Stimulated activated CD4-positive, alpha-beta T cell treated with anti-CD3 and anti-CD28 coated beads, Interleukin-1b, Interleukin-23, amount 100 ng/mL, for 4 hours (primary cell): ENCODE results near the gene SLC7A4.
"Not testable (repeated sequence)": the region's sequence is repeated elsewhere in the genome, so short reads cannot be mapped to it uniquely, and the experiment has no call there.

Source experiments
- DNase-seq, 2 donors: peaks; one replicate each; pipeline ENCODE4 v3.0.0-alpha.2; 2020; ENCODE audit warnings: low read depth in 2 of 2

Gene SLC7A4

GRCh38 chr22:21020802-21021429, 11.4 kb downstream of the SLC7A4 start:
- no peak for DNase-seq

GRCh38 chr22:21018314-21018713, 14.0 kb downstream of the SLC7A4 start:
- DNase-seq, result no peak

GRCh38 chr22:21016644-21017420, 15.5 kb downstream of the SLC7A4 start:
- DNase-seq, result no peak

DNA sequence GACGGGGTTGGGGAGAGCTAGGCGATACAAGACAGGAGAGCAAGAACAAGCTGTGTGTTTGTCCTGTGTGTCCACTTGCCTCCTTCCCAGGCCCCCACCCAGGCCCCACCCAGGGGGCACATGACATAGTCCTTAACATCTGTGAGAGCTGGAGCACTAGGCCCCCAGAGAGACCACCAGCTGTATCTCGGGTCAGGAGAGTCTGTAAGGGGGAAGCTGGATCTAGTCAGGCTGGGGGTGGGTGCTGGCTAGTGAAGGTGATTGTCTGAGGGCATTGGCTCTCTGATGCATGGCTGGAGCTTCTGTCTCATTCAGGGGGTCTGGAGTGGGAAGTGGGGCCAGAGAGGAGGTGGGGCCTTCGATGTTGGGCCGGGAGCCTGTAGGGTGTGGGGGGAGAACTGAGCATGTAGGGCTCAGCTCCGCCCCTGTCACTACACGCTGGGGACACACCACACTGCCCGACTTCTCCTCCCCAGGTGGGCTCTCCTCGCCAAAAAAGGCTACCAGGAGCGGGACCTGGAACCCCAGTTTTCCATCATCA, 16.8 kb downstream of the SLC7A4 start:
- DNase-seq, result no peak

DNA sequence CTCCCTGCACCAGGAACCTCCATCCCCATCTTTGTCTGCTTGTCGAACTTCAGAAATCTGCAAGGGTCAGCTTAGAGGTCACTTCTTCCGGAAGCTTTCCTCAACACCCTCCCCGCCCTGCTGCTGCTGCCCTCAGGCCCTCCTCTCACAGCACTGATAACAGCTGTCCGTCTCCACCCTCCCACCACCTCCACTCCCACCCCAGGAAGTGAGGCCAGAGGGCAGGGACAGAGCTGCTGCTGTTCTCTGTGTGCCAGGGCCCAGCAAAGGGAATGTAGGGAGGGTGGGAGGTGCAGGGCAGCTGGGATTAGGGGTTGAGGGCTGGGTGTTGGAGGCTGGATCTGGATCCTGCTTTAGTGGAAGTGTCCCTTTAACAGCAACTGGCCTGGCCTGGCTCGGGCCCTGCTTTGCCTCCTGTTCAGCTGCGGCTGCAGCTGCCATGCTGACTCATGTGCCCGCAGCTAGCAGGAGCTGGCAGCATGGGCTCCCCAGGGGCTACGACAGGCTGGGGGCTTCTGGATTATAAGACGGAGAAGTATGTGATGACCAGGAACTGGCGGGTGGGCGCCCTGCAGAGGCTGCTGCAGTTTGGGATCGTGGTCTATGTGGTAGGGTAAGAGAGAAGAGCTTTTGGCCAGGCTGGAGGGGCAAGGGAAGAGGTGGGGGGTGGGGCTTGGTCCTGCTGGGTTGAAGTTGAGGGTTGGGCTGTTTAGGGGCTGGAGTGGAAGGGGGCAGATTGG, 17.5 kb downstream of the SLC7A4 start, which contains the start of gene P2RX6:
P2RX6 (plus strand) TSS at position 440 of the 740 bp plus-strand sequence; CDS start at position 450, 10 bp downstream.
- DNase-seq, result no peak

DNA sequence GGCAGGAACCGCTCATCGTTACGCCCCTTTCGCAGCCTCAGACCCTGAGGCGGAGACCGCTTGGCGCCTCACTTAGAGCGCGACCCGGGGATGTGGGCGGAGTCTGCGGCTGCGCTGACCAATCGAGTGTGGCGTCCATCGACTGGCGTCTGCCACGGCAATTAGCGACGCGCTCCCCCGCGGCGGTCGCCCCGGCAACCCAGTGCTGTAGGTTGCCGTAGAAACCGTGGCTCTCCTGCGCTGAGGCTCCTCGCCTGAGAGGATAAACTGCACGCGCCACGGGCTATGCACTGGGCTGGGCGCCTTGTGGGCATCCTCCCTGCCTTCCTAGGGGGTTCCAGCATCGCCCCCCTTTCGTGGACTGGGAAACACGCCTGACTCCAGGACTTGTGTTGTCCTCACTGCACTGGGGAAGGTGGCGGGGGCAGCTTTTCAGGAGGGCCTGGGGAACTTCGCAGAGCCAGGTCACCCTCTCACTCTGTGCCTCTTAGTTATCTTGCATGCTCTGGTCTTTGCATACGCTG, 18.1 kb downstream of the SLC7A4 start:
- DNase-seq, result peak; percentile 42 to 76

DNA sequence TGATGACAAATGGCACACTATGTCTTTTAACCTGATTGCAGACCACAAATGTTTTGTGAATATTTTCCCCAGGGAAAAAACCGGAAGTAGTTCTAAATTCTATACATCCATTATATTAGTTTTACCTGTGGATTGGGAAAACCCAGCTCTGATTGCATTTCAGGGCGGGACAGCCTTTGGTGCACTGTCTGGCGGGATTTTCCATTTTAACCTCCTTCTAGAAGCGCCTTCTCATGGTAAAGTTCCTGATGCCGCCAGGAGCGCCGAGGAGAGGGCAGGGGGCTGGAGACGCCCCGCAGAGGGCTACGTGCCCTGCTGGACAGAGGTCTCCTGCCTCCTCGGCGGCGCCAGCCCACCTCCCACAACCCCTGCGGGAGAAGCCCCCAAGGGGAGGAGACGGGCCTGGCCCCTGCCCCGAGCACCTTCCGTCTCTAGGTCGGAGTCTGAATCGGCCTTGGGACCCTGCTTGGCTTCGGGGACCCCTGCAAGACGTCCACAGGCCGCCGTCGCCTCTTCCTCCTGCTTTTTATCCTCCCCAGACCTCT, 18.6 kb downstream of the SLC7A4 start:
- no peak for DNase-seq

GRCh38 chr22:21012446-21013407, 19.6 kb downstream of the SLC7A4 start:
- DNase-seq, result no peak

DNA sequence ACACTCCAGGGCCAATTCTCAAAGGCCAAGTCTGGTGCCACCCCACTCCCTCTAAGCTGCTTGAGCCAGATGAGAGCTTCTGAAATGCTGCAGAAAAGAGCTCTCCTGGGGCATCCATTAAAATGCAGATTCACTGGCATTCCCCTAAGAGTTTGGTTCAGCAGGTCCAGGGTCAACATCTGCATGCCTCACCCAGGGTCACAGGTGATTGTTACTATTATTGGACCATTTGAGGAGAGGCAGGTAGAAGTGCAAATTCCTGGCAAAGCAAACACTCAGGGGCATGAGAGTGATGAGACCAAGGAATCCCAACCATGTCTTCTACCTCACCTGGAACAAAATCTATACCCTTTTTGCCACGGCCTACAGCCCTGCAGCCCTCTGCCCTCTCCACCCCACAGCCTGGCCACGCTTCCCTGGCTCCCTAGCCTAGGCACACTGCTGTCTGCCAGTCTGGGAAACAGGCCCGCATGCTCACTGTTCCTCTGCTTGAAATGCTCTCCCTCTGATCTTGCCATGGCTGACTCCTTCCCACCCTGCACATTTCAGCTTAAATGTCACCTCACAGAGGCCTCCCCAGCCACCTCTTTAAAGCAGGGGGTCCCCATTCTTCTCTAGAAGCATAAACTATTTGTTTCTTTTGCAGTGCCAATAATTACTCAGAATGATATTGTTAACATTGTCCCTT, 21.8 kb downstream of the SLC7A4 start:
- DNase-seq, result no peak

GRCh38 chr22:21009638-21010425, 22.5 kb downstream of the SLC7A4 start:
- DNase-seq, result no peak

GRCh38 chr22:21009208-21009607, 23.2 kb downstream of the SLC7A4 start:
- DNase-seq, result not testable (repeated sequence)

GRCh38 chr22:21003782-21004181, 28.6 kb downstream of the SLC7A4 start:
- no peak for DNase-seq

DNA sequence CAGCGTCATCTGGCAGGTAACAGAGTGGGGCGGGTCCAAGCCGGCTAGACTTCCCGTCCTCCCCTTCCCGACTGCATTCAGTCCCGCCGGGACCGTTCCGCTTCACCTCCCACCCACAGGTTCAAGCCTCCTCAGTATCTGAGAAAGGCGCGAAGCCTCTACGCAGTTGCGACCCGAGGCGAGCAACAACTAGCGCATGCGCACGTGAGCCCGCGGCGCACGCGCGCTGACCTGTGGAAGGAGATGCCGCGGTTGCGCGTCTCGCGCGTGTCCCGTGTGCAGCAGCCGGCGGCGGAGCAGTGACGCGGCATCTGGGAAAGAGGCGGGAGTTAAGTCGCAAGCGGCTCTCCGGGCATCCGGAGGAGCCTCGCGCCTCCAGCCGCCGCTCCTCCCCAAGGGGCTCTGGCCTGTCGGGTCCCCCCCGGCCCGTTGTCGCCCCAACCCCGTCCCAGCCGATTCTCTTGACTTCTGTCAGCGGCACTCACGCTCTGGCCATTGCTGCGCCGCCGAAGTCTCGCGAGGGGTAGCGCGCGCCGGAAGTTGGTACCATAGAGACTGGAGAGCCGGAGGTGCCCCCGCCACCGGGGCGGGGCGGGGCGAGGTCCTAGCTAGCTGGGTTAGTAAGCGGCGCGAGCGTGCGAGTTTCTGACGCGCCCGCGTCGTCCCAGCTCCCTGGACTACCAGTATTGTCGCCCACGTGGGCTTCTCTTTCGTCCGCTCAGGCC, 30.6 kb downstream of the SLC7A4 start, which contains the start of gene THAP7:
THAP7 (minus strand) TSS at position 518 of the 725 bp plus-strand sequence; CDS start at position 311, 207 bp downstream.
- peak; percentile 95 to 97 for DNase-seq

DNA sequence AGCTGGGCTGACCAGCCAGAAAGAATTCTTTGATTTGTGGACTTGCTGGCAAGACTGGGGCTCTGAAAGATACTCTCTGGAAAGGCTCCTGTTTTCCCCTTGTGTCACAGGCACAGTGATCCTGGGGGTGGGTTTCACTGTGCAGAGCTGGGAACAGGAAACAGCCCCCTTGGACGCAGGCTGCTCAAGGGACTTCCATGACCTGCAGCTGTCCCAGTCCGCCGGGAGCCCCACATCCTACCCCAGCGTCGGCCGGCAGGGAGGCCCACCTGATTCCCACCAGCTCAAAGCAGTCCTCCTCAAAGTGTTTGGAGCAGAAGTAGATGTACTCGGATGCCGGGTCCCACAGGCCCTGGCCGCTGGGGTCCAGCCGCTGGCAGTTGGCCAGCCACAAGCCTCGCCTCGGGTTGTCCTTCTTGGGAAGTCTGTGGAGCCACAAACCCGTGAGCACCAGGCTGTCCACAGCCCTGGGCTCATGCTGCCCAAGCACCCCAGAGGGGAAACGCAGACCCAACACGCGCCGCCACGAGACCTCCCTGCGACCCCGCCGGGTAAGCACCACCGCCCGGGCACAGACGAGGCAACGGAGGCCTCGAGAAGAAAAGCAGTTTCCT, 31.3 kb downstream of the SLC7A4 start:
- DNase-seq, result no peak

GRCh38 chr22:21000207-21000986, 32.0 kb downstream of the SLC7A4 start:
- no peak for DNase-seq

DNA sequence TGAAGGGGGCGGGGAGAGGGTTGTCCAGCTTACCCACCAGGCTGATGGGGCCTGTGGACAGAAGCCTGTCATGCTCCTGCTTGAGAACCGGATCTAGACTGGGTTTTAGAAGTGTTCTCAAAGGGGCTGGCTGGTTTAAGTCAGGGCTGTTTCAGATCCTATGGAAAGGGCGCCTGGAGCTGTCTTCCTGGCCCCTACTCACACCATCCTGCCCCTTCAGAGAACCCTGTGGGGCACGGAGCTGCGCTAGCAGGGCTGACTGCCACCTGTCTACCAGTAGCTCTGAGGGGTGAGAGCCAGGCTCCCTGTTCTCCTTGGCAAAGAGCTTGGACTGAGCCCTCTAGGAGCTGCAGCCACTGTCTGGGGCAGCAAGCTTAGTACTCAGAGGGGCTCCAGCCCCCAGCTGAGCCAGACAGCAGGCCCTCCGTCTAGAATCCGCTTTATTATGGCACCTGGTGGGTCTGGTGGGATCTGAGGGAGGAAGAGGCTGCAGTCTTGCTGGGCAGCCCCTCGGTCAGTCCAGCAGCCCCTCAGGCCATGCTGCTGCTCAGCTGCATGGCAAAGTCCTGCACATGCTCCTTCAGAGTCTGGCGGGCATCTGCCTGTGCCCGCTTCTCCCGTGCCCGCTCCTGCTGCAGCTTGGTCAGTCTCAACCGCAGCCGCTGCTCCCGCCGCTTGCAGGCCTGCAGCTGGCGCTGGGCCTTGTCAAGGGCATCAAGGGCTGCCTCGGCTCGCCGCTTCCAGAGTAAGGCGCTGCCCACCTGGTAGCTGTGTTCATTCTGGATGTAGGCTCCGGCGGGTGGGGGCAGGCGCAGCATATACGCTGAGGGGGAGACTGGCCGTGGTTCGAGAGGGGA, 32.8 kb downstream of the SLC7A4 start:
- DNase-seq, result no peak
